ENCODE results near the gene DEDD2.

- no peak for TF ChIP-seq CTCF (IDR thresholded peaks at IDR 0.05 in 2 of 3, conservative IDR thresholded peaks at IDR 0.05 in 1 of 3; ENCODE audit: borderline replicate concordance in 1 of 3, insufficient read depth in 1 of 3, low read depth in 2 of 3, low read length in 2 of 3)
- no peak for TF ChIP-seq CEBPB (IDR thresholded peaks at IDR 0.05; ENCODE audit: low read depth)
- TF ChIP-seq POLR2A (IDR thresholded peaks at IDR 0.05; ENCODE audit: borderline replicate concordance, extremely low read depth, insufficient read depth, insufficient read length), result no peak
- TF ChIP-seq EZH2 (IDR thresholded peaks at IDR 0.05), result no peak
- no peak for TF ChIP-seq MAX (IDR thresholded peaks at IDR 0.05)
These were observed 46.8 kb downstream of the DEDD2 start for GRCh38 chr19:42170715-42171114.
